Activated naive CD4-positive, alpha-beta T cell (primary cell): Measurements from ENCODE around the gene BMP4.
"Not testable (repeated sequence)": the region's sequence is repeated elsewhere in the genome, so short reads cannot be mapped to it uniquely, and the experiment has no call there.

Experiments used
- DNase-seq, 4 experiments: peaks; one replicate each; lab custom pipeline; 2025; lab: John Stamatoyannopoulos, UW

BMP4 gene

DNA sequence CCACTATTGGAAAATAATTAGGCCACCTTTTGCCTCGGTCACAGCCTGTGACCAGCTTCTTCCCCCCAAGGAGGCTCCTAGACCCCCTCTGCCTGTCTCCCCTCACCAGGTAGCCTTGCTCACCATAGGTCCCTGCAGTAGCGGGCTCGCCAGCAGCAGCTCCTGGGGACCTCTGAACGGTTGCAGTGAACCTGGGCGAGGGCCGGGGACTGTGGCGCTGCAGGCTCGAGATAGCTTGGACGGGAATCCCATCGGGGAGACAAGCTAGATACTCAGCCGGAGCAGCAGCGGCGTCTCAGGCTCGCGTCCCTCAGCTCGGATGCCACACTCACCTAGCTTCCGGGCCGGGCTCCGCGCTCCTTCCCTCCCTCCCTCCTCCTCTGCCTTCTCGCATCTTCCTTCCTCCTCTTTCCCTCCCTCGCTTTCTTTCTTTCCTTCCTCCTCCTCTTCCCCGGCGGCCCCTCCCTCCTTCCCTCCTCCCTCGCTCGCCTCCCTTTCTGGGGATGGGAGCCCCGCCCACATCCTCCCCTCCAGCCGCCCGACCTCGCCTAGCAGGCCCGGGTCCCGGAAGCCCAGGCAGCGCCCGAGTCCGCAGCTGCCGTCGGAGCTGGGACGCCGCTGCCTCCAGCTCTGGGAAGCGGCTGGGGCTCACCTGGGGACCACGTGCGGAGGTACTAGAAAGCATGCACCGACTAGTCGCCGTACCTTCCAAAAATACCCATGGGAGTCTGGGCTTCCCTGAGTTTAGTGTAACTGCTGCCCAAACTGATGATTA lies at the start of gene BMP4:
TSS of gene BMP4 (minus strand) at position 399 of the 775 bp plus-strand sequence. CDS start 4,603 bp downstream, outside the sequence.
- DNase-seq, result no peak

DNA sequence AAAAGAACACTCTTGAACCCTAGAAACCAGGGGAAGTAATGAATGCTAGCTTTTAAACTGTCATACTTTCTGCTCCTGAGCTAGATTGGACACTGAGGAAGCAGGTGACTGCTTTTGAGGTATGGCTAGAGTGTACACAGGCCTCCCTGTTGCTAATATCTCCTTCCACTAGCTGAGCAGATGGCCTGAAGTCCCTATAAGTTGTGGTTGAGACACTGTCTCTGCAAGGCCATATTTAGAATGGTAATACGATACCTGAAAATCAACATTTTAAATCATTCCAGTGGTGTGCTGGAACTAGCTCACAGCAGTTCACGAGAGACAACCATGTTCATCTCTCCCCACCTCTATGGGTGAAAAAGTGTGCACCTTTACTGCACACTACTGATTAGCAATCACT lies 46.4 kb upstream of the BMP4 start:
- no peak for DNase-seq

DNA sequence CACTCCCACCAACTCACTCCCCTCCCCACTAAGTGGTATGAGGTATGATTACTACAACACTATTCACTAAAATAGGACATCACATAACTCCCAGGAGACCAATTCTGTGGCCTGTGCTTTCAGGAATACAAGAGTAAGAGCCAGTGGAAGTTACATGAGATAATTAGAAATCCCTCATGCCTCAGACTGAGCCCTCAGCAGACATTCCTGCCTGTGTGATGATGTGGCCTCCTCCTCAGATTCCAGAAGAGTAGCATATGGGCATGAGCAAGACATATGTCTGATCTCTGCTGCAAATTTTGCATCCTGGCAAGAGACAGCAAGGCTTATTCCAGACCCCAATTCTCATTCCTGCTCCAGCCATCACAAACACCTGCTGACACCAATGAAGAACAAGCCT lies 46.0 kb upstream of the BMP4 start:
- no peak for DNase-seq

DNA sequence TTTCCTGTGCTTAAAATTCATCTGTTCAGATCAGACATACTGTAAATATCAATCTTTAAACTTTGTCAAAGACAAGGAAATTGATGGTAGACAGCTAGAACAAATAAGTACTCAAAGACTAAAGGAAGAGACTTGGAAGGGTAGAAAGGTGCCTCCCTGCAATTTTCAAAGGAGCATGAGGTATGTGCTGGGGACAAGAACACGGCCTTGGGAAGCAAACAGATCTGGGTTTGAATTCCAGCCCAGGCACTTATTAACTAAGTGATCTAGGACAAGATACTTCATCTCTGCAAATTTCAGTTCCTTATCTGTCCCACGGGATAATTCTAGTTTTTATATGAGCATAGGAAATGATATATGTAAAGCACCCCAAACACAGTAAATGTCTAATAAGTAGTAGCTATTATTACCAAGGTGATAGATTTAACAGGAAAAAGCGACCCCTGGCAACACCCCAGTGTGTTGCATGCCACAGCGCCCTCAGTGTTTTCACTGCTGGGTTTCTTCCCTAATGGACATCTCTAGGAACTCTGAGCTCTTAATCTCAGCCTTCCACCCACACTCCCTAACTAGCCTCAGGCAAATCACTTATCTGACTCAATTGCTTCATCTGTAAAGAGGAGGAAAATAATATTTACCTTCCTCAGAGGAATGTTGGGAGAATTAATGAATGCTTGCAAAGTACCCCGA lies 44.7 kb upstream of the BMP4 start:
- DNase-seq, result no peak

DNA sequence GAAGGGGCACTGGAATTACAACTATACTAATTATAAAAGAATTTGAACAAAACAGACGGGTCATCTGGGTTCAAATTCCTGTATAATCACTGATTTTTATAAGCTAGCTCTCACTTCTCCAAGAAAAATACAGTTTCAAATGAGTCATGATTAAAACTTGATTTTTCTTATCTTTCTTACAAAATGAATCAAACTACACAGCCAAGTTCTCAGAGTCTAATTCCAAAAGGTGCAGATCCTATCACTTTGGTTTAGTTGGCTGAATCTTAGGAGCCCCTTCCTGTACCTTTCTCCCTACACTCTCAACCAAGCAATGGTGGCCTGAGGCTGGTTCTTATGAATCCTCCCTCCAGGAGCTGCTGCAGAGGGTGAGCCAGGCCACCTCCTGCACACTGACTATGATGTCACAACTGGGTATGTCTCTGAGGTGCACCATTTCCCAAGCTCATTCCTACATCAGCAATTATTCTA lies 43.8 kb upstream of the BMP4 start:
- DNase-seq, result no peak

DNA sequence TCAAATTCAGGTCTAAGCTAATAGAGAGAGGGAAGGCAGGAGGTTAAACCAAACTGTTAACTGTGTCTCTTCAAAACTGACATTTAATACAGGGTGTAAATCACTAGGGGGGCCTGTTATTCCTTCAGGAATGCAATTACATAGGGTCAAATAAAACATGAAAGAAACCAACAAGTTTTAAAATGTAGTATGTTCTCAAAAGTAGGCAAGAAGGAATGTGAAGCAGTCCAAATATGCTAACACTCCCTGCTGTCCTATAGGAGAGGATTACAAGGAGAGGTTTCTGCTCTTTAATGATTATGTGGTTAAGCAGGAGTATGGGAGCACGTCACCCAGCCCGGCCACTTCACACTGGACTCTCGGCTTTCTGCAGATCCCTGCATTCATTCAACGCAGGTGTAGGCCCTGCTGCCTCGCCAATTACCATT lies 42.5 kb upstream of the BMP4 start:
- no peak for DNase-seq

DNA sequence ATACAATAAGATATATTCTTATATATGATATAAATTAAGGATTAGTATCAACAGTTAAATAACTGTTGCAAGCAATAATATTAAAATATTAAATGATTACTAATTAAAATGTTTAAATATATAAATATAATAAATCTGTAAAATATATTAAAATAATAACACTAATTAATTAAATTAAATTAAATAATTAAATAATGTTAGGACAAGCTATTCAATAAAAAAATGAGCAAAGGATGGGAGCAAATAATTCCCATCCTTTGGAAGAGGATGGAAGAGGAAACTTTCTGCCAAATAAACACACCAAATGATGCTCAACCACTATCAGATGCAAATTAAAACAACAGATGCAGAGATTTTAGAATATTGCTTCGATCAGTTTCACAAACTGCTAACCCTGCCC lies 39.4 kb upstream of the BMP4 start:
- DNase-seq, result no peak

DNA sequence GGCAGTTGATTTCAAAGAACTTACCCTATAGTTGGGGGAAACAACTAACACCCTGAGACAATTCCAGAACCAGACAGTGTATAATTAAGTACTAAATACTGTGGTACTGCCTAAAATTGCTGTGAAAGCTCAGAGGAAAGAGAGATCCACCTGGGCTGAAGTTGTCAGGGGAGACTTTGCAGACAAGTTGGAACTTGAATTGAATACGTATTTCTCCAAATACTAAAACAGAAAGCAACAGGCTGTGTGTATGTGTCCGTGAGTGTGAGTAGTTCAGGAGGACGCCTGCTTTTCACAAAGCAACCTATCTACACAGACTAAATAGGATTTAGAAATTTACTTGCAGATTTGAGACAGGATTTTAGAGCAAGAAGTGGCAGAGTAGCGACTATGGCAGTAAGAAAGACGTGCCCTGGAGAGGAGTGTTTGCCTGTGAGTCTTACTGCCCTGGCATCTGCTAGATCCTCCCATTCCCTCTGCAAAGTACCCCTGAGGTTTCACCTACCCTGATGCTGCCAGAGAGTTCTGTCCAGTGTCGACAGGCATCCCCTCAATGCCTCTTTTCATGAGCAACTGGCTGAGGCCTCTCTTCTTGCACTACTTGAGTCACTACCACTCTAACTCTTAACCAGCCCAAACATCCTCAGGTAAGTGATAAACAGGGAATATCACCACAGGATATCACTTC lies 37.4 kb upstream of the BMP4 start:
- no peak for DNase-seq

DNA sequence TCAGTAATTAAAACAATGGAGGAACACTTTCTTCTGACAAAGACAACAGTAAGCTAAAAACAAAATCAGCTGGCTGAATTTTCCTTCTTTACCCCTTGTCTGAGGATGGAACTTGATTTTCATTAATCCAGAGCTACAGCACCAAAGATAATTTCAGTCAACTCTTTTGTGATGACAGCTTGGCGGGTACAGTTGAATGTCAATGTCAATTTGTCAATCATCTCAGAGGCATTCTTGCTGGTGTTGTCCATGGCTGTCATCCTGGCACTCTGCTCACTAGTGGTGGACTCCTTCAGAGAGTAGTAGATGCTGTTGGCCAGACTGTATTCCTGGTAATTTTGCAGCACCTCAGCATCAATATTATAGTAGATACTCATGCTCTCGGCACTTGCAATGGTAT lies 34.4 kb upstream of the BMP4 start:
- DNase-seq, result no peak

DNA sequence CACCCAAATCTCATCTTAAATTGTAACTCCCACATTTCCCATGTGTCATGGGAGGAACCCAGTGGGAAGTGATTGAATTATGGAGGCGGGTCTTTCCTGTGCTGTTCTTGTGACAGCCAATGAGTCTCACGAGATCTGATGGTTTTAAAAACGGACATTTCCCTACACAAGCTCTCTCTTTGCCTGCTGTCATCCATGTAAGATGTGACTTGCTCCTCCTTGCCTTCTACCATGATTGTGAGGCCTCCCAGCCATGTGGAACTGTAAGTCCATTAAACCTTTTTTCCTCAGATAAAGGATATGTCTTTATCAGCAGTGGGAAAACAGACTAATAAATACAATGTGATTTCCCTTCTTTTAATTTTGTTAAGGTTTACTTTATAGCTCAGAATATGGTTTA lies 30.1 kb upstream of the BMP4 start:
- DNase-seq, result not testable (repeated sequence)

DNA sequence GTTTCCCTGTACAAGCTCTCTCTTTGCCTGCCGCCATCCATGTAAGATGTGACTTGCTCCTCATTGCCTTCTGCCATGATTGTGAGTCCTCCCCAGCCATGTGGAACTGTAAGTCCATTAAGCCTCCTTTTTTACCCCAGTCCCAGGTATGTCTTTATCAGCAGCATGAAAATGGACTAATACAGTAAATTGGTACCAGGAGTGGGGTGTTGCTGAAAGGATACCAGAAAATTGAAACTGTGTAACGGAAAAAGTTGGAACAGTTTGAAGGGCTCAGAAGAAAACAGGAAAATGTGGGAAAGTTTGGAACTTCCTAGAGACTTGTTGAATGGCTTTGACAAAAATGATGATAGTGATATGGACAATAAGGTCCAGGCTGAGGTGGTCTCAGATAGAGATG lies 28.3 kb upstream of the BMP4 start:
- DNase-seq, result not testable (repeated sequence)

DNA sequence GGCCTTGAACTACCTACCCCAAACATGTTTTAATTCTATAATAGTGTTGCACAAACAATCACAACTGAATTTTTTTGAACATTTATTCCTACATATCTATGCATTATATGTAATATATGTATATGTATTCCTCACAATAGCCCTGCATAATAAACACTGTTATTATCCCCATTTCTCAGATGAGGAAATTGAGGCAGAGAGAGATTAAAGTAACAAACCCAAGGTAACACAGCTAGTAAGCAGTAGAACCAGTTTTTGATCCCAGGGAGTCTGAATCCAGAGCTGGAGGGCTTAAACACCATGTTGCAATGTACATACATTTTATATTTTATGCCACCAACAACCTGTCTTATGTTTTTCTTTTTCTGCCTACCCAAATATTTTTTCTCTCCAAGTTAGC lies 26.5 kb upstream of the BMP4 start:
- DNase-seq, result no peak

DNA sequence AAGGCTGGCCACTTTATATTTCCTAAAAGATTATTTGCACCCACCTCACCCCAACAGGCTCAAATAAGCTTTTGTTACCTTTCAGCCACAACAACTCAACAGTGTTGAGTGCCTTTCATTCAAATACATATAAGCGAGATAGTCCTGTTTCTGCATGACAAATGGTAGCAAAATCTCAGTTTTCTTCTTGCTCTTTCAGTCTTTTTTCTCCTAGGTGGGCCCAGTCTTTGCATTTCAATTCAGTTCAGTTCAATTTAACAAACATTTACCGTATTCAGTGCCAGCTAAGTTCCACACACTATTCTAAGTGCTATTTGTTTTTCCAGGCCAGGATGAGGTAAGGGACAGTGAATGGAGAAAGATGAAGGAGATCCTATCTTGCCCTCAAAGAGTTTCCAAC lies 25.9 kb upstream of the BMP4 start:
- no peak for DNase-seq

DNA sequence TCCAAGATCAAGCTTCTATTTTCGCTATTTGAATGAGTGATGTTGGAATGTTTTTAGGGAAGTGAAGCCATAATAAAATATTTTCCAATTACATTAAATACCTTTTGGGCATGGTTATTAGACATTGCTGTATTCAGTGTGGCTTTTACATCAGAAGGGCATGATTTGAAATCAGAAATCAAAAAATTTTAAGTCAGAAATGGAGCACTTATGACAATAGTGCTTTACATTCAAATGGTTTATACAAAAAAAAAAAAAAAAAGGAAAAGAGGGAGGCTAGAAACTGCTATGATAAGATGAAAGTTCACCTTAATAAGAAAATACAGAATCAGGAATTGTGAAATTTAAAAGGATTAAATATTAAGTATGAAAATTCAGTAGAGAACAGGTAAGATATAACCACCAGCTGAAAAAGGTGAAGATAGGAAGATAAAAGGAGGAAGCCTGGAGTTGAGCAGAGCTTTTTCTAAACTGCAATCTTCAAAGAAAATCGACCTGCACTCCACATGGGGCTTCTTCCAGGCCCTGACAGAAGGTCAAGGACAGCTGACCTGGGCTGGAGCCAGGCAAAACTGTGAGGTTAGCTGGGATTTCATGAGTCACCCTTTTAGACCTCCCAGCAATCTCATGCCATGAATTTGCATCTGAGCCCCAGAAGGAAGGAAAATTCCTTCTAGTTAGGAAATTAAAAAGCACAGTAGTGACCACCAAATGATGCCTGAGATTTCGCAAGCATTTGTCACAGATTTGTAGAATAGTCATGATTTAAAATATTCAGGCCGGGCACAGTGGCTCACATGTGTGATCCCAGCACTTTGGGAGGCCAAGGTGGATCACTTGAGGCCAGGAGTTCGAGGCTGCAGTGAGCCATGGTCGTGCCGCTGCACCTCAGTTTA lies 23.4 kb upstream of the BMP4 start:
- no peak for DNase-seq

DNA sequence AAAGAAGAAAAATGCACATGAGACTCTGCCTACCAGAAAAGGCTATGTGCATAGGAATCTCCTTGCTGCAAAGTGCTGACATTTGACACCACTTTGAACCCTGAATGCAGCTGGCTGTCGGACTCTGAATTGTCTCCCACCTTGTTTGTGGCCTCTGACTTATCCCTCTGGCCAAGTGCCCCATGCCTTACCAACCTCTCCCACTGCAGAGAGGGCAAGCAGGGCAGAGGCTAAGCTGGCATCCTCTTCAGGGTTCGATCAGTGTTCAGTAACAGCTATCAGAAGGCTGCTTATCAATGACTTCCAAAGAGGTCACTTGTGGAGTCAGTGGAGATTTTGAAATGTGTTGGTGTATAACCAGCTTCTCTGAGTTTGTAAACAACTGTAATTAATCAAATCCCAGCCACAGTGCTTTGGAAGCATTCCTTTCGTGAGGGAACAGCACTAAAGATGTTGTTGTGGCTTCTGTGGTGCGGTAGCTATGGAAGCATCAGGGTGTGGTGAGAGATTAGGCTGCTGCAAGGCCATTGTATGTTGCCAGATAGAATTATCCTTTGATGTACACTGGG lies 22.6 kb upstream of the BMP4 start:
- DNase-seq, result no peak

DNA sequence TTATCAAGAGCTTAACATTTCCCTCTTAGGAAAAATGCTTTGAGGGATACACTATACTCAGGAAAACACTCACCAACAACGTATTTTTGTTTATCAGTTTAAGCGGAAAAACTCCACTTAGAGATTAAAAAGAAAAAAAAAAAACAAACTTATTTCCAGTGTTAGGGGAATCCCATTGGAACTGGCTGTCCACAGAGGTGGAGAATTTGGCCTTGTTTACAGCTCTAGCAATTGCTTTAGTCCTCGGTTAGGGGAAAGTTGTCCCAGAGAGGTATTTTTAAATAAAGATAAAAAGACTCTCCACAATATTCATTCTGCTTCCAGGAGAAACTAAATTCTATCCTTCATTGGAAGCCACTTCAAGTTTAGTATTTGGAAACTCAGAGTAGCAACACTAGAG lies 21.6 kb upstream of the BMP4 start:
- DNase-seq, result no peak

DNA sequence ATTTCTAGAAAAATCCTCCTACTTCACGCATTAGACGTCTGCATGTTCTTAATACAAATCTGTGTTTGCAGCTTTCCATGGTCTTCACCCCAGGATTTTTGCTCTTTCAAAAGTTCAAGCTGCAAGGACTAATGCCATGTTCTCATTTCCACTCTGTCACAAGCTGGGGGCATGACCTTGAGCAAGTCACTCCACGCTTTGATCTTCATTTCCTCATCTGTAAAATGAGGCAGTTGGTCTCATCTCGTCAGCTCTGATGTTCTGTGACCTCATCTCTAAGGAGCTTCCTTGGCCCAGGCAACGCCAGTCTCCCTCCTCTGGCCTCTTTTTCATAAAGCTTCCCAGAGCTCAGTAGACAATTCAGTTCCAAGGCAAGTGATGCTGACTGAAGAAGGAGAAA lies 18.8 kb upstream of the BMP4 start:
- no peak for DNase-seq

DNA sequence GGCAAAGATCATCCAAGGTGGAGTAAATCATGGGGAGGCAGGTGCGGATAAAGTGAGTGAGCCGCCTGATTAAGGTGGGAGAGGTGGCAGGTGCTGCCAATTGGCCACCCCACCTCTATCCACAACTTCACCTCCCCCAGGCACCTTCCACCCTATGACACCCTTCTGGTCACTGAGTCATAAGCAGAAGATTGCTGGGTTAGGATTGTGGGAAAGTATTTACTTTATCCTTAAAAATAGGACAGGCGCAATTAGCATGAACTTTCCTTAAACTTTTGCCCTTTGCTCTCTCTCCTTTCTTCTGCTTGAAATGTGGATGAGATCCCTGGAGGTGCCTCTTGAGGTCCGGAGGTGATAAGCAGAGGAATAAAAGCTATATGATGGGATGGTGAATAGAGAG lies 14.9 kb upstream of the BMP4 start:
- DNase-seq, result no peak

DNA sequence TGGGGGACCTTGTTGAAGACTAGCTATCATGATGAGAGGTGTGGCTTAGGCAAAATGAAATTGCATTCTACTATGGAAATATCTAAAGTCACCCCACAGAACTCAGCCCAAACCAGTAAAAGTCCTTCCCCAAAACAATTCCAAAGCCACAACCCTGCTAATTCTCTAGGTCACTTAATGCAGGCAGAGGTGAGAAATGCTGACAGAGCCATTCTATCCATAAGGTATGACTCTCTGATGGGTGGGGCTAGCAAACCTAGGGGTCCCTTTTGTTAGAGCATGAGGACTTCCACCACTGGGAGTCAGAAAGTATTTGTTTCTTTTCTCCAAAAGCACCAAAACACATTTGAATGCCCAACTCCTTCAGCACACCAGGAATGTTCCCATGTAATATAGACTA lies 12.7 kb upstream of the BMP4 start:
- DNase-seq, result no peak

DNA sequence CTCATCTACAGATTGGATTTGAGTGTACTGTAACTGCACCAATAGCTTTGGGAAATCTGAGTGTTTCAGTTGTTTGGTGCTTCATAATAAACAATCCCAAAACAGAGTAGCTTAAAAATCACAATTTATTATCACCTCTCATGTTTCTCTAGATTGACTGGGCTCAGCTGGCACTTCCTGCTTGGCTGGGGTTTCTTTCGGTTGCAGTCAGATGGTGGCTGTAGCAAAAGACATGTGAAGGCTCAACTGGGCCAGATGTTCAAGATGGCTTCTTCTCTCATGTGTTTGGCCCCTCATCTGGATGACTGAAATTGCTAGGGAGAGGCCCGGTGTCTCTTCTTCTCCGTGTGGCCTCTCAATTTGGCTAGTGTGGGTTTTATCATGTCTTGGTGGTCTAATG lies 12.1 kb upstream of the BMP4 start:
- DNase-seq, result no peak

DNA sequence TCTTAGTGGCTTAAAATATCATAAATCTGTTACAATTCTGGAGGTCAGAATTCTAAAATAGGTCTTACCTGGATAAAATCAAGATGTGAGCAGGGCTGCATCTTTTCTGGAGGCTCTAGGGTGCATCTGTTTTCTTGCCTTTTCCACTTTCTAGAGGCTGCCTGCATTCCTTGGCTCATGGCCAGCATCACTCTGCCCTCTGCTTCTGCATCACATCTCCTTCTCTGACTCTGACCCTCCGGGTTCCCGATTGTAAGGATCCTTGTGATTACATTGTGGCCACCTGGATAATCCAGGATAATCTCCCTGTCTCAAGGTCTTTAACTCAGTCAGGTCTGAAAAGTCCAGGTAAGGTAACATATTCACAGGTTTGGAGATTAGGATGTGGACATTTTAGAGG lies 11.0 kb upstream of the BMP4 start:
- DNase-seq, result no peak

DNA sequence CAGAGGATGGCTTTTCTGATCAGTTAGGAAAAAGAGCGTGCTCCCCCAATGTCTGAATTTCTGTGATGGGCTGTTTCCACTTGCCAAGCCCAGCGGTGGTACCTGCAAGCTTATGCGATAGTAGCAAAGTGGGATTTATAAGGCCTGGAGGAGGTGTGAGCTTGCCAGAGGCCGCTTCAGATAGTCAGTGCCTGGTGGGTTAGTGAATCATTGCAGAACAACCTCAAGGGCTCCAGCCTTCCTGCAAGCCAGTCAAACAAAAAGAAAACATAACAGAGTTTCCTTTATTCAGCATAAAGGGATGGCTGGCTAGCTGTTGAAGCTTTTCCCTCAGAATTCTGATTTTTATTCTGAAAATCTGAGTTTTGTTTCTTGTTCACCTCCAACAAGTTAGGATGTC lies 7.6 kb upstream of the BMP4 start:
- no peak for DNase-seq
